HG03565 (cell line): ENCODE data around the gene ARMC2.
A peak's percentile ranks its signal among the peaks of the same experiment; 100 is the strongest.
"Not testable (repeated sequence)": the region's sequence is repeated elsewhere in the genome, so short reads cannot be mapped to it uniquely, and the experiment has no call there.

Experiments
- ATAC-seq: cut with Tn5 transposase; IDR thresholded peaks from one replicate; pipeline ENCODE4 v1.9.1; 2021; ENCODE audit warnings: mild to moderate bottlenecking, moderate library complexity; ENCODE audit not compliant: unreplicated experiment

Gene ARMC2

GRCh38 chr6:108868647-108869046, 20.4 kb downstream of the ARMC2 start:
- ATAC-seq = no peak

- no peak for ATAC-seq
These were observed 21.7 kb downstream of the ARMC2 start for GRCh38 chr6:108869876-108870275.

- no peak for ATAC-seq
These were observed 22.1 kb downstream of the ARMC2 start for GRCh38 chr6:108870357-108870756.

GRCh38 chr6:108872141-108872557, 23.9 kb downstream of the ARMC2 start:
- ATAC-seq = no peak

GRCh38 chr6:108872575-108872974, 24.4 kb downstream of the ARMC2 start:
- ATAC-seq = no peak

GRCh38 chr6:108873251-108873650, 25.0 kb downstream of the ARMC2 start:
- no peak for ATAC-seq

- ATAC-seq = no peak
These were observed 25.7 kb downstream of the ARMC2 start for GRCh38 chr6:108873971-108874370.

GRCh38 chr6:108874470-108875160, 26.4 kb downstream of the ARMC2 start:
- ATAC-seq = peak; percentile 86

GRCh38 chr6:108875161-108875555, 26.9 kb downstream of the ARMC2 start:
- peak; percentile 17 for ATAC-seq

- ATAC-seq = no peak
These were observed 29.0 kb downstream of the ARMC2 start for GRCh38 chr6:108877046-108877751.

GRCh38 chr6:108878942-108879341, 30.7 kb downstream of the ARMC2 start:
- ATAC-seq = no peak

- peak; percentile 80 for ATAC-seq
These were observed 35.0 kb downstream of the ARMC2 start for GRCh38 chr6:108883172-108883571.

- no peak for ATAC-seq
These were observed 36.2 kb downstream of the ARMC2 start for GRCh38 chr6:108884211-108885059.

- ATAC-seq = no peak
These were observed 39.8 kb downstream of the ARMC2 start for GRCh38 chr6:108888052-108888451.

- ATAC-seq = no peak
These were observed 40.5 kb downstream of the ARMC2 start for GRCh38 chr6:108888745-108889144.

GRCh38 chr6:108890898-108891297, 42.7 kb downstream of the ARMC2 start:
- not testable (repeated sequence) for ATAC-seq

- ATAC-seq = no peak
These were observed 47.3 kb downstream of the ARMC2 start for GRCh38 chr6:108895571-108895970.

GRCh38 chr6:108896111-108896661, 48.0 kb downstream of the ARMC2 start:
- ATAC-seq = peak; percentile 53

- no peak for ATAC-seq
These were observed 49.1 kb downstream of the ARMC2 start for GRCh38 chr6:108897371-108897770.

GRCh38 chr6:108902382-108902792, 54.2 kb downstream of the ARMC2 start:
- ATAC-seq = no peak

GRCh38 chr6:108903796-108904195, 55.6 kb downstream of the ARMC2 start:
- no peak for ATAC-seq
